Stimulated activated CD4-positive, alpha-beta T cell treated with anti-CD3 and anti-CD28 coated beads, Interleukin-12 subunit alpha, Interleukin-12 subunit beta, amount 100 ng/mL, for 4 hours (primary cell): ENCODE results near the gene CDH22.

Source experiments
- DNase-seq: peaks from one replicate; pipeline ENCODE4 v3.0.0-alpha.2; 2020

The CDH22 gene

DNA sequence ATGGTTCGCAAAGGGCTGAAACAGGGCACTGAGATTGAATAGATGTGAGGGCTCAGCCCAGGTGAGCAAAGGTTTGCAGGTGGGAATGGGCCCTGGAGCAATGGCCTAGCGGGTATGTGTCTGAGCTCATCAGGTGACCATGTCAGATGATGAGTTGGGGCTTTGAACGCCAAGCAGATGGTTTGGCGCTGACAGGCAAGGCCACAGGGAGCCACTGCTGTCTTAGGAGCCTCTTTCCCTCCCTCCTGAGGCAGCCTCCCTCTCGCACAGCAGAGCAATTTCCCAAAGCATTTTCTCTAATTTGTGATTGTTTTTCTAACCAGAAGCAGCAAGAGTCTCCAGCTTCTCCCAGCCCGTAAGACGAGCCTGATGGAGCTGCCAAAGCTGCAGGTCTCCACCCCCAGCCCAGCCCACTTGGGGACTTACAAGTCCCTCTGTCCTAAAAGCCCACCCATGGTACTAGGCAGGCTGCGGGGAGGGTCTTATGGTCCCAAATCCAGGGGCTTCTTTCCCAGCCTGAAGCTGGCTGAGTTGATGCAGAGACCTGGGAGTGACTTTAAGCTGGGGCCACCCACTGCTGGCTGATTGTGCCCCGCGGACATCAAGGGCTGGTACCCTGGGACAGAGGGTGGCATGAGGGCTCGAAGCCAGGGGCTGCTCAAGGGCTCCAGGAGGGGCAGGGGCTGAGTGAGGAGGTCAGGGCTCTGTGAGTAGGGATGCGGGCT is 11.6 kb downstream of the CDH22 start:
- no peak for DNase-seq

DNA sequence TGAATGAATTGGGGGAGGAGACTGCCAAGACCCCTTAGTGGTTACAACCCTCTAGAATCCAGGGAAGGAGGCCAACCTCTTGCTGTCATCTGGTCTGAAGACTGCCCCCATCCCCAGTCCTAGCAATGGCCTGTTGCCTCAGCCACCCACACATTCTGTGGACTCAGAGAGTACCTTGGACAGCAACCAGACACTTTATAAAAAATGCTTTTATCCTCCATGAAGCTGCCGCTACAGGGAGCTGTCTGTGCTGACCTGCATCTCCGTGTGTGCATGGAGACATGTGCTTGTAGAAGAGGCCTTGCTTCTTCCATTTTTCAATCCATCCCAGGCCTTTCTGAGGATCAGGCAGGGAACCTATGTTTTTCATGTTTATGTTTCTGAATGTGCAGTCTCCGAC is 15.2 kb downstream of the CDH22 start:
- DNase-seq, result no peak

DNA sequence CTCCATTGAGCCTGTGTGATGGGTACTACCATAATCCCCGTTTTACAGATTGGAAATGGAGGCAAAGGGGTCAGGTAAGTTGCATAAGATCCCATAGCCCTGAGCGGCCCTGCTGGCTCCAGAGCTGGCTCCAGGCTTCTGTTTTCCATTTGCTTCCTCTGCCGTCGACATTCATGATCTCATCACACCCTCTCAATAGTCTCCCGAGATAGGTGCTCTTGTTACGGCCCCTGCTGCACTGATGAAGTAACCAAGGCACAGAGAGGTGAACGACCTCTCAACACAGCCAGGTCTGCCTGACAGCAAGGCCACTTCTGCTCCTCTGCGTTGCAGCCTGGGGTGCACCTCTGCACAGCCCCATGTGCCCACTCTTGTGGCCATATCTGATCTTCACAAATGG is 16.9 kb downstream of the CDH22 start:
- no peak for DNase-seq

DNA sequence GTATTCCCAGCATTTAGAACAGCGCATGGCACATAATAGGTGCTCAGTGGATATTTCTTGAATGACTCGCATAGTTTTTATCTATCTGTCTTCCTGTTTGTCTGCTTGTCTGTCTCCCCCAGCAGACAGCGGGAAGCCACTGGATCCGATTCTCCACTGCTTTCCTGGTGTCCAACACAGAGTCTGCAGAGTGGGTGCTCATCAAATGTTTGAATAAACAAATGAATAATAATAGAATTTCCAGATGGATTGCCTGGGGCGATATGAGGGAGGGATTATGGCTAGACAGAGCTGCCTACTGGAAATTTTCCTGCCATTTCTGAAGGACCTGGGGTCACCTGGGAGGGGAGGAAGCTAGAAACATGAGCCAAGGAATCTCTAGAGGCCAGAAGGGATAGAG is 18.9 kb downstream of the CDH22 start:
- no peak for DNase-seq

DNA sequence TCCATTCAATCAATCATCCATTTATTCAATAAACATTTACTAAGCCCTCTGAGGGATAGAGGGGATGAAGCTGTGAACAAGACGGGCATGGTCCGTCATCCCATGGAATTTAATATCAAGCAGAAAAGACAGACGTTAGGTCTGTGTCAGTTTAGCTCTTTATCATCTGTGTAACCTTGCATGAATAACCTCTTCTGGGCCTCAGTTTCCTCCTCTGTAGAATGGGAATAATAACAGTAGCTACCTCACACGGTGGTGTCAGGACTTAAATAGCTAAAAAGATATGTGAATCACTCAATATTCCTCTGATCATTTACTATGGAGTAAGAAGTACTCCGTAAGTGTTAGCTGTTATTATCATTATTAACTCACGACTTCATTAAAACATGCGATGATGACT is 21.3 kb downstream of the CDH22 start:
- DNase-seq, result no peak

DNA sequence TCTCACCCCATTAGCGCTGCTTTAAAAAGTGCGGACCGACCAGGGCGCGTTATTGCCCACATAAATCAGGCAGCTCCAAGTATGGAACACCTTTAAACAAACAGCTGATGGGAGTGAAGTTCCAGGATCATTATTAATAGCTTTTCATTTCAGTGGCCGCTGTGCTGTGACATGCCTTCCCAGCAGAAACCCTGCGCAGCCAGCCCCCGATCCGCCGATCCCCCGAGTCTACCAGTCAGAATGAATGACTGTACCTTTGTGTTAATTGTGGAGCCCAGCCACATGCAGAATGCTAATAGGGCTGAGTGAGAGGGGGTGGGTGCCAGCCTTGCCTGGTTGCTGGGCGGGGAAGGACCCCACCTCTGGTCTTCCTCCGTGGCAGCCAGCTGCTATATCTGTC is 21.9 kb downstream of the CDH22 start:
- no peak for DNase-seq

DNA sequence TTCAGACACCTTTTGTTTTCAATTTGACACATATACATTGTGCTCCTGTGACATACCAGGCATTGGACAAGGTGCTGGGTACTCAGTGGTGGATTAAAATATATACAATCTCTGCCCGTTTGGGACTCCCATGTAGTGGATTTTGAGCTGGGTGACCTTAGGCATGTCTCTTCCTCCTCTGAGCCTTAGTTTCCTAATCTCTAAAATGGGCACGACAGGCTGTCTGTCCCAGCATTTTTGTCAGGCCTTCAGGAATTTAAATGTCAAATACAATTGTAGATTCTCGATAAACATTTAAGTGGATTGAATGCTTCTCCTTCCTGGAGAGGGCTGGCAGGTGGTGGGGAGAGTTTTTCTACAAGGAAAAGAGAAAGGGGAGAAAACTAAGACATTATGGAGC is 22.6 kb downstream of the CDH22 start:
- DNase-seq, result no peak

DNA sequence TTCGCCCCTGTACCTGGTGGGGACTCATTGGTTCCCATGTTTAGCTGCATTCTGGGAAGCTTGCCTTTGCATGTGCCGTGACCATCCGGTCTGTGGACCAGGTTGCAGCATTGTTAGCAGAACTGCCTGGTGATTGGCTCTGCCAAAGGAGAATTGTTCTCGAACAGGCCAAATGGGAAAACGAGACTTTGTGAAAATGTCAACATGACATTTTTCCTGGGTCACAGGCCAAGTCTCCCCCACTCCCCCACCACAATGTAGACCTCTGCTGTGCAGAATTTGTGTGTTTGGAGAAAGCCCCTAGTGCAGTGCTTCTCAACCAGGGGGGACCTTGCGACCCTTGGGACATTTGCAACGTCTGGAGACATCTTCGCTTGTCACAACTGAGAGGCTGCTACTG is 23.2 kb downstream of the CDH22 start:
- DNase-seq, result no peak

DNA sequence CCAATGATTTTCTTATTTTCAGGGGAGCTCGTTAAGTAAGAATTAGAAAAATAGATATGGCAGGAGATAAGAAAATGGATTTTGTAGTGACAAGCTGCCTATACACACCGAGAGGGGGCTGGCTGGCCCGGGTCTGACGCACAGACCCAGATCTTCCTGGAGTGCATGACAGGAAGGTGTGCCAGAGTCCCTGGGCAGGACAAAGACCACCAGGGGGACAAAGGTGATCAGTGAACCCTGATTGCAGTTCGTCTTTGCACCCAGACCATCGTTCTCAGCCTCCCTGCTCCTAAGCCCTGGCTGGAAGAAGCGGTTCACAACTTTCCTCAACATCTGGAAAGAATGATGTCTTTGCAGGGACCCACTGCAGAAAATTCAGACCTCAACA is 24.3 kb downstream of the CDH22 start:
- no peak for DNase-seq

DNA sequence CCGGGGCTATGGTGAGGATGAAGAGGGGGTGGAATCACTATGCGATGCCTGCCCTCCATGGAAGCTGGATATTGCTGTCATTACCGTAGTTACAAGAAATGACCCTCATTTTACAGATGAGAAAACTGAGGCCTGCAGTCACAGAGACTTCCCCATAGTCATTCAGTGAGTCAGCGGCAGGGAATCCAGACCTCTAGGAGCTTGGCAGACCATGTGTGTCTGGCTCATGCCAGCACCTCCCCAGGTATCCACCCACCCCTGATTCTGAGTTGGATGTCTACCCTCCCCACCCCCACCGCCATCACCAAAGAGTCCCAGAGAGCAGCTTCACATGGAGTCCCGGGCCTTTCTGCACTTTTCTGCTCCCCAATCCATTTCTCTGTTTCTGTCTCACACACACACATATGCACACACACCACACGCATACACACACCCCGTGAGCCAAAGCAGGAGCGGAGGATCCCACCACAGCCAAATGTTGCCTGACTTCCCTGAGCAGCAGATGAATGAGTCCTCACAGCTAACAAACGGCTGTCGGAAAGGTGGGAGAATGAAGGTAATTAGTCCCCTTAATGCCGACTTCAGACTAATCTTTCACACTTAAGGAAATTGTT is 24.8 kb downstream of the CDH22 start:
- no peak for DNase-seq

DNA sequence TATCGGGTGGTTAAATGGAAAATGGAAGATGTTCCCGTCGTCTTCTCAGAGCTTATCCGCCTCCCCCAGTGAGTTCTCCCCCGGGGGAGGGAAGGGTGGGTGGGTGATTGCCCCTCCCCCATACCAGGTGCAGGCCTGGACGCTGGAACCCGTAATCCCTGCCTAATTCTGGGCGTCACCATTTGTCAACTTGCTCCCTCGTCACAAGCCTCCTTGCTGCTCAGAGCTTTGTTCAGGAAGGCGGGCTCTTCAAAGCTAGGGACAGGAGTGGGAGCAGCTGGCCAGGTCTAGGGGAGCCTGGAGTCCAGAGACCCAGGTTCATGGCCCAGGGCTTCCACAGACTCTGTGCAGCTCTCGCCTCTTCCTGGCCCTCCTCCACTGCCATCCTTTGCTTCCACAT is 25.6 kb downstream of the CDH22 start:
- DNase-seq, result no peak

DNA sequence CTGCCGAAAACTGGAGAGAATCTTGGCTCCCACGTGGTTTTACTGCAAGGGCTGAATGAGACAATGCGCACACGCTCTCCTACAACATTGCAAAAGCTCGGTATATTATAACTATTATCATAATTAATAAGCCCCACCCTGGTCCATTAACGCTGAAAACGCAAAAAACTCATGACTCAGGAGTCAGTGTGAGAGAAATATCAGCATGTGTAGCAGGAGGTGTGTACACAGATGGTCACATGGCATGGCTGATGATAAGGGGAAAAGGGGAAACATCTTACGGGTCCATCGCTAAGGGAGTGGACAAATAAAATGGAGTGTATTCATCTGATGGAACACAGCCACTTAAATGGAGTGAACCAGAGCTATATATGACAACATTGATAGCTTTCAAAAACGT is 29.2 kb downstream of the CDH22 start:
- no peak for DNase-seq

DNA sequence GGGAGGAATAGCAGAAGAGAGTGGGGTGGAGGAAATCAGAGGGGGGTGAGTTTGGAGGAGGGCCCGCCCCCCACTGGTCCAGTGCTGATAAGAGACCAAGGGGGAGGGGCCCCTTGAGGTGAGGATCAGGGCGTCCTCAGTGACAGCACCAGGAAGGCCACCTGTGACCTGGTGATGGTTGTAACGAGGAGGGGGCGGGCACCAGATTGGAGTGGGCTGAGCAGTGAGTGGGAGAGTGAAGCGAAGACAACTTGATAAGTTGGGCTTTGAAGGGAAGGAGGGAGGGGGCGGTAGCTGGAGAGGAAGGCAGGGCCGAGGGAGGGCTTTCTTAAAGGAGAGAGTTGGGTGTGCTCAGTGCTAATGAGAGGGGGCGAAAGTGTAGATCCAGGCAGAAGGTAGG is 30.7 kb downstream of the CDH22 start:
- no peak for DNase-seq

DNA sequence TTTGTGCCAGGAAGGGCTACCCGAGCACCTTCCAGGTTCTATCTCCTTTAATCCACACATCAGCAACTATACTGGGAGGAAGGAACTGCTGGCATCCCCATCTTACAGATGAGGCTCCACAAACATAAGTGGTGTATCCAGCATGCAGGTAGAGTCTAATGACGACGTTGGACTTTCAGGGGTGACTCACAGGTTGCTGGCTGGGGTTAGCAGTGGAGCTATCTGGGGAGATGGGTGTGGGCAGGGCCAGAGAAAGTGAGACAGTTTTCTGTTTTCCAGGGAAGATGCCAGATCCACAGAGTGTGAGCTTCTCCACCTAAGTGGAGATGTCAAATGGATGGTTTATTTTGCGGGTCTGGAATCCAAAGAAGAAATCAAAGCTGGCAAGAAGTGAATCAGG is 31.8 kb downstream of the CDH22 start:
- no peak for DNase-seq

DNA sequence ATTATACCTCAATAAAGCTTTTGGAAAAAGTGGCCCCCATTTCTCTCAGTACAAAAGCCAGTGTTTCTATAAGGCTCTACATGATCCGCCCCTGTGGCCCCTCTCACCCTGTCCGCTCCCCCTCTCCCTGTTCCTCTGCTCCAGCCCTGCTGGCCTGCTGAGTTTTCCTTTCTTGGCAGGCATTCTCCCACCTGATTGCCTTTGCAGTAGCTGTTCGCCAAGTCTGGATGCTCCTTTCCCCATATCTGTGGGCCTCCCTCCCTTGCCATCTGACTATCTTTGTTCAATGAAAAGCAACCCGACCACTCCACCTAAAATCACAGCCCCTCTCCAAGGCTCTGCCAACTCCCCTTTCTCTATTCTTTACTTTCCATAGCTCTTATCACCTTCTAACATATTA is 33.2 kb downstream of the CDH22 start:
- no peak for DNase-seq

DNA sequence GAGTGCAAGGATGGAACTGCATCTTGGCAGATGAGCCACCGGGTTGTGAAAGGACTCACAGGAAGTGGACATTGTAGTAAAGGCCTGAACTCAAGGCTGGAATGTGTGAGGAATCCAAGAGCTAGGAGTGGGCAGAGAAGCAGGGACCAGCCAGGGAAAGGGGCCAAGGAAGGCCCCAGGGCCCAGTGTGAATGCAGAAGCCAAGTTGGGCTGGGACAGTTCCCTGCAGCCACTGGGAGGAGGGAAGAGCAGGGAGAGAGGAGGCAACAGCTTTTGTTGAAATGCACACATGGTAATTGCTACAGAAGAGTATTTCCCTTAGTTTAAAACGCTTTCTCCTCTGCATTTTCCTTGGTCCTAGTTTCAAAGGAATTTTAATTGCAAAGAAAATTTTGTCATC is 34.6 kb downstream of the CDH22 start:
- no peak for DNase-seq

DNA sequence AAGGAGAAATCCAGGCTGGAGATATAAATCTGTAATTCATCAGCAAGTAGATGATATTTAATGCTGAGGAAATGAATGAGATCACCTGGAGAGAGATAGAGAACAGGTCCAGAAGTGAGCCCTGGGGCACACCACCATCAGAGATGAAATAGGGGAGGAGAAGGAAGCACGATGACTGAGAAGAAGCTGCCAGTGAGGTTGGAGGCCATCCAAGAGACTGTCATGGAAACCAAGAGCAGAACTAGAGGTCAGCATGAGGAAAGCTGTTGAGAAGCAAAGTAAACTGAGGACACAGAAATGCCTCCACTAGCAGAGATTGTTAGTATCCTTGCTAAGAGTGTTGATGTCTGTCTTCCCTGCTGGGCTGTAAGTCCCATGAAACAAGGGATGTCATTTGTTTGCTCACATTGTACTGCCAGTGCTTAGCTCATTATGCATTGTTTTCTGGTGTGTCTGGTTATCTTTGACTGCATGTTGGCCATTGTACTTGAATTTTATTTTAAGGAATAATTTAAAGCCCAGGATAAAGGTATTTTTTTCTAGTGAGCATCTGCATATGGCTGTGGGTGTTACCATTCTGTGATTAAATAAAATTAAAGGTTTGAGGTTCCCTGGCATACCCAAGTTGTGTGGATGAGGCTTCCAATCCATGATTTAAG is 35.8 kb downstream of the CDH22 start:
- no peak for DNase-seq

DNA sequence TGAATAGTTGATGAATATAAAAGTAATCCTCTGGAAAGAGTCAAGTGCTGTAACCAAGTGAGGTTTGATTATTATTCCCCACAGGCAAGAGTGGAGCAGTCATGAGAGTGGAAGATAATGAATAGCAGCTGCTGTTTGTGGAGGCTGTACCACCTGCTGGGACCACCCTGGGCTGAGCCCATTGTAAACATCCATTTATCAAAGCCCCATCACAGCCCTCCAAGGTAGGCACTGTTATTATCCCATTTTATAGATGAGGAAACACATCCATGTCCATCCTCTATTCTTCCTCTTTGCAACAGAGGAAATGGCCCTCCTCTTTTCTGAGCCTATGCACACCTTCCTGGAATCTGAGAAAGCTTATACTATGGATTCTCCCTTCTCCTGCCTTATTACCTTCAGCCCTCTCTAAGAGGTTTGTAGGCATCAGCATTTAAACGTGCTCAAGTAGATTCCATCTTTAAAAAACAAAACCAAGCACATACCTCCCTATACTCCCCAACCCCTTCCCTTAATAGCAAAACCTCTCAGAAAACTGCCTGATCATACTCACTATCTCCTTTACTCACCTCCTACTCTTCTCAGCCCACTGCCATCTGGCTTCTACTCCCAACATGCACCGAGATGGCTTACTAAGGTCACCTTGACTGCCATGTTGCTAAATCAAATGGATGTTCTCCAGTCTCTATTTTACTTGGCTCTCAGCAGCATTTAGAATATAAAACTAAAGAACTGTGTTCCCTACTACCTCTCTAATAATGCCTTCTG is 37.1 kb downstream of the CDH22 start:
- no peak for DNase-seq

DNA sequence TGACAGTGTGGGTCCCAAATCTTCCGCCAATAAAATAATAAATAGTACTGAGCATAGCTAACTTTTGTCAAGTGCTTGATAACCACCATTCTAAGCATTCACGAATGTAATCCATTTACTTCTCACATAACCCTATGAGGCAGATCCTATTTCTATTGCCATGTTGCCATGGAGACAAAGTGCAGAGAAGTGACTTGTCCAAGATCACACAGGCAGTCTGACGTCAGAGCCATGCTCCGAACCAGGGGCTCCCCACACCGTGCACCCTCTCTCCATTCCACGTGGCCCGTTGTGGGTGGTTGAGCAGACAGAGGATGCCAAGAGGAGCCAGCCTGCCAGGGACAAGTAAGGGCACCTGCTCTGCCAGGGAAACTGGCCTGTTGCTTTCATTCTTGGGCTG is 38.9 kb downstream of the CDH22 start:
- DNase-seq, result no peak

DNA sequence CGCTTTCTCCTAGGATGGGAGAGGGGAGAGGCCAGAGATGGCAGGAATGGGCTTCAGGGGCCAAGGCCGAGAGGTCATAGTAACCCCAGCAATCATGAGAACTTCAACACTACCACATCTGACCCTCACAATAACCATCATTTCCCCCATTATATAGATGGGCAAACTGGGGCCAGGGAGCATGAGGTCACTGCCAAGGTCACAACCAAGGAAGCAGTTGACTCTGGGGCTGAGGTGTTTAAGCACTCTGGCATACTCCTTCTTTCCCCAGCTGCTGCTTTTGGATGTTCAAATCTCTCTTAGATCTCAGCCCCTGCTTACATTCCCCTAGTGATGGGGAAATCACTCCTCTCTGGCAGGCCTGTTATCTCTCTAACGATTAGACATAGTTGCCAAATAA is 39.6 kb downstream of the CDH22 start:
- DNase-seq, result no peak

DNA sequence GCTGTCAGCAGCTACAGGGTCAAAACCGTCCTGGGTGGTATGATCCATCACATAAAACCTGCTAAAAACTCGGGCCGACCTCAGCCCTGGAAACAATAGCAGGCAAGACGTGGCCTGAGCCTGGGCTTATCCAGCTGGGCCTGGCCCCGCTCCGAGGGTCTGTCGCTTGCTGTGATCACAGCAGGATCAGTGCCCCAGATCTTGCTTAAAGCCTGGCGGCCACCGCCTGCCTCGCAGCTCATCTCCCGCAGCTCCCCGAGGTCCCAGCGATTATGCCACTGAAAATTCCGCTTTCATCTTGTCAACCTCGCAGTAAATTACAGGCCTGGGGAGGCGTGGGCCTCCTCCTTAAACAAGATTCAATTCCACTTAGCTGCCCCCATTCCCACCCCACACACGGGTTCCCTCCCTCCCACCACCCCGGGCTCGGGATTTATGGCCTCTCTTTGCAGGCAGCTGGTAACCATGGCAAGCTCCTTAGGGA is 40.1 kb downstream of the CDH22 start:
- no peak for DNase-seq

DNA sequence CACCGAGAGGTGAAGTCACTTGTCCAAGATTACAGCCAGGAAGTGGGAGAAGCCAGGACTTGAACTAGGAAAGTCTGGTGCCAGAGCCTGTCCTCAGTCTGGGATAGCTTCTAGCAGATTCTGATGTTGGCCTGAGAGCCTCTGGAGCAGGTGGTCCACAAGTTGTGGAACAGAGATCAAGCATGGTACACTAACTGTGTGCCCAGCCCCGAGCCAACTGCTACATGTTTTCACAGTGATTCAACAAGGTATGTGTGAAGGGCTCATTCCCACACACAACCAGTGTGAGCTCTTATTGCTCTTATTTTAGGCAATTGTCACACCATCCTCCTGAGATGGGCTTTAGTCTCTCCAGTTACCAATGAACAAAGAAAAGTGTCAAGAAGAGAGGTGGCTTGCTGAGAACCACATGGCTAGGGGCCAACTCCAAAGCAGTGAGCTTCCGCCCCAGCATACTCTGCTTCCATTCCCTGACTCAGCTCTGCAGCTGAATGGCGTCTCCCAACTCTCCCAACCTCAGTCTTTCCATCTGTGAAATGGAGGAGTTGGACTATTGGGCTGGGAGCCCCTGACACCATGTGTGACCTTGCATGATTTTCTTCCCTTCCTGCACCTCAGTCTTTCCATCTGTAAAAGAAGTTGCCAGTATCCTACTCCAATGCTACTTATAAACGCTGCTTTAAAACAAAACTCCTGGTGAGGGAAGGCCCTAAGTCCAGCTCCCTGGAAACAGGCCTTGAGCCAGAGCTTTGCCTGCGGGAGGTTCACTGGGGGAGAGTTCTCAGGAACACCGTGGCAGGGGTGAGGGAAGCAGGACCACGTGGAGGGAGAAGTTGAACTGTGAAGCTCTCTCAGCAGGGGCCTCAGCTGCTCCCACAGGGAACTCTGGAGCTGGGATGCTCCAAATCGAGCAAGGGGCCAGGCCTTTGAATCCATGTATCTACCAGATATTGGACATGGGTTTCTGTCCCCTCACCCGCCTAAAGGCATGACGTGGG is 40.9 kb downstream of the CDH22 start:
- no peak for DNase-seq
